ENCODE results near the gene IGSF21. TPM values are rescaled to one million over a fixed set of nuclear protein-coding genes. Genes with fewer than 3 reads are reported as not detected.

IGSF21 gene
- total and polyA plus RNA-seq, 2 of the 4 experiments (the other 2 are of a cell fraction) = not detected

DNA sequence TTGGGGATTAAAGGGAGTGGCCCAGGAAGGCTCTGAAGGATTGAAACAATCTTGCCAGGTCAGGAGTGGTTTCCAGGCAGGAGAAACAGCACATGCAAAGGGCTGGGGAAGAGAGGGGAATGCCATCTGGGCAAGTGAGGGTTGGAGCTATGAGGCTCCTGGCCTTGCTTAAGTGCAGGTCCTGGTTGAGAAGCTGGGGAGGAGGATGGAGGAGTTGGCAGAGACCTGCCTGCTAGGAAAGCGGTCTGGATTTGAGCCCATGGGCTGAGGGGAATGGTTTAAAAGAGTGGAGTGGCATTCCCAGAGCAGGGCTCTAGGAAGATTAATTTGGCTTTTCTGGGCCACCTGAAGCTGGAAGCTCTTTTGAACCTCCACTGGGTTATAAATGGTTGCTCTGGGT, 9.2 kb downstream of the IGSF21 start:
- no peak overlapping the region for H4K5ac ChIP-seq (ENCODE audit: low read depth, low read length)
- H2BK5ac ChIP-seq (ENCODE audit: low read depth, low read length, poor library complexity, severe bottlenecking) = no peak overlapping the region
- peaks cover 1% of the 10 kb centered on the region; the same call in 1 of the 2 replicates for H3K27me3 ChIP-seq (ENCODE audit: control insufficient read depth, insufficient read depth, low read length)
- H2AK5ac ChIP-seq (ENCODE audit: low read depth, low read length) = no peak overlapping the region
- no peak overlapping the region for H2AK9ac ChIP-seq (replicated peaks; ENCODE audit: low read depth, low read length, poor library complexity)
- no peak overlapping the region for H3K9ac ChIP-seq (ENCODE audit: low read depth, low read length)
- H3K56ac ChIP-seq (ENCODE audit: extremely low read depth, insufficient read depth, low read length) = no peak overlapping the region
- H2BK120ac ChIP-seq (ENCODE audit: low read depth, low read length) = no peak overlapping the region
- ATAC-seq (ENCODE audit: low read depth) (no peak), DNase-seq (no peak)
- H3K36me3 ChIP-seq (ENCODE audit: control insufficient read depth, insufficient read depth, low read length) = no peaks in the 10 kb centered on the region
- POLR2A ChIA-PET (ENCODE audit: unreplicated experiment) = no interaction called here
- H3K23ac ChIP-seq (ENCODE audit: low read depth, low read length) = no peak overlapping the region
- H3K9me3 ChIP-seq (ENCODE audit: control insufficient read depth, insufficient read depth, low read length) = no peaks in the 10 kb centered on the region
- no peak overlapping the region for H2AFZ ChIP-seq (replicated peaks; ENCODE audit: low read length, poor library complexity)
- H2BK15ac ChIP-seq (ENCODE audit: low read depth, low read length) = no peak overlapping the region
- H3K4me1 ChIP-seq (ENCODE audit: control insufficient read depth, insufficient read depth, low read length) = no peaks in the 10 kb centered on the region
- H3K79me1 ChIP-seq (ENCODE audit: low read depth in 1 of 2, low read length in 2 of 2) = no peaks in the 10 kb centered on the region
- no peak overlapping the region for H3K27ac ChIP-seq (ENCODE audit: insufficient read depth, low read length)
- intact Hi-C loops (cut with micrococcal nuclease) = no loop called here
- H3K9me1 ChIP-seq (ENCODE audit: insufficient read depth, low read length) = no peaks in the 10 kb centered on the region
- no TSS peak for BruUV-seq (replicated peaks)
- H3K18ac ChIP-seq (ENCODE audit: low read depth, low read length) = no peak overlapping the region
- CTCF ChIA-PET = no interaction called here
- no peak overlapping the region for H2BK20ac ChIP-seq (ENCODE audit: low read depth, low read length)
- no peaks in the 10 kb centered on the region for H4K20me1 ChIP-seq (ENCODE audit: insufficient read depth, low read length)
- no peak overlapping the region for H4K91ac ChIP-seq (ENCODE audit: insufficient read depth, low read depth, low read length)
- dilution Hi-C loops (cut with HindIII; ENCODE audit: low sequenced_read_pairs, unreplicated experiment) = no loop called here
- TF ChIP-seq CHD1 (IDR thresholded peaks at IDR 0.05; ENCODE audit: low read depth, low read length) (no peak), RFX5 (IDR thresholded peaks at IDR 0.05; ENCODE audit: low read depth, low read length) (no peak), CEBPB (IDR thresholded peaks at IDR 0.05; ENCODE audit: low read depth, low read length) (no peak), RAD21 (IDR thresholded peaks at IDR 0.05; ENCODE audit: low read length) (no peak), POLR2A (IDR thresholded peaks at IDR 0.05; ENCODE audit: low read depth, low read length) (no peak), SMC3 (IDR thresholded peaks at IDR 0.05; ENCODE audit: low read depth, low read length) (no peak), MXI1 (IDR thresholded peaks at IDR 0.05; ENCODE audit: borderline replicate concordance, low read depth, low read length) (no peak), BHLHE40 (IDR thresholded peaks at IDR 0.05; ENCODE audit: low read depth, low read length) (no peak), MAFK (IDR thresholded peaks at IDR 0.05; ENCODE audit: low read depth, low read length) (no peak), NFE2L2 (IDR thresholded peaks at IDR 0.05; ENCODE audit: low read depth, low read length) (no peak), MAZ (IDR thresholded peaks at IDR 0.05; ENCODE audit: borderline replicate concordance, low read depth, low read length) (no peak), FOS (IDR thresholded peaks at IDR 0.05; ENCODE audit: low read depth, low read length) (no peak), RCOR1 (IDR thresholded peaks at IDR 0.05; ENCODE audit: insufficient replicate concordance, low read length) (no peak)
- TF ChIP-seq, protein P1, sequence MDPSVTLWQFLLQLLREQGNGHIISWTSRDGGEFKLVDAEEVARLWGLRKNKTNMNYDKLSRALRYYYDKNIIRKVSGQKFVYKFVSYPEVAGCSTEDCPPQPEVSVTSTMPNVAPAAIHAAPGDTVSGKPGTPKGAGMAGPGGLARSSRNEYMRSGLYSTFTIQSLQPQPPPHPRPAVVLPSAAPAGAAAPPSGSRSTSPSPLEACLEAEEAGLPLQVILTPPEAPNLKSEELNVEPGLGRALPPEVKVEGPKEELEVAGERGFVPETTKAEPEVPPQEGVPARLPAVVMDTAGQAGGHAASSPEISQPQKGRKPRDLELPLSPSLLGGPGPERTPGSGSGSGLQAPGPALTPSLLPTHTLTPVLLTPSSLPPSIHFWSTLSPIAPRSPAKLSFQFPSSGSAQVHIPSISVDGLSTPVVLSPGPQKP (IDR thresholded peaks at IDR 0.05; ENCODE audit: borderline replicate concordance, low read depth, low read length) = no peak
- TF ChIP-seq, protein P2, sequence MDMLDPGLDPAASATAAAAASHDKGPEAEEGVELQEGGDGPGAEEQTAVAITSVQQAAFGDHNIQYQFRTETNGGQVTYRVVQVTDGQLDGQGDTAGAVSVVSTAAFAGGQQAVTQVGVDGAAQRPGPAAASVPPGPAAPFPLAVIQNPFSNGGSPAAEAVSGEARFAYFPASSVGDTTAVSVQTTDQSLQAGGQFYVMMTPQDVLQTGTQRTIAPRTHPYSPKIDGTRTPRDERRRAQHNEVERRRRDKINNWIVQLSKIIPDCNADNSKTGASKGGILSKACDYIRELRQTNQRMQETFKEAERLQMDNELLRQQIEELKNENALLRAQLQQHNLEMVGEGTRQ (IDR thresholded peaks at IDR 0.05; ENCODE audit: low read depth, low read length) = no peak
- TF ChIP-seq, protein P3, sequence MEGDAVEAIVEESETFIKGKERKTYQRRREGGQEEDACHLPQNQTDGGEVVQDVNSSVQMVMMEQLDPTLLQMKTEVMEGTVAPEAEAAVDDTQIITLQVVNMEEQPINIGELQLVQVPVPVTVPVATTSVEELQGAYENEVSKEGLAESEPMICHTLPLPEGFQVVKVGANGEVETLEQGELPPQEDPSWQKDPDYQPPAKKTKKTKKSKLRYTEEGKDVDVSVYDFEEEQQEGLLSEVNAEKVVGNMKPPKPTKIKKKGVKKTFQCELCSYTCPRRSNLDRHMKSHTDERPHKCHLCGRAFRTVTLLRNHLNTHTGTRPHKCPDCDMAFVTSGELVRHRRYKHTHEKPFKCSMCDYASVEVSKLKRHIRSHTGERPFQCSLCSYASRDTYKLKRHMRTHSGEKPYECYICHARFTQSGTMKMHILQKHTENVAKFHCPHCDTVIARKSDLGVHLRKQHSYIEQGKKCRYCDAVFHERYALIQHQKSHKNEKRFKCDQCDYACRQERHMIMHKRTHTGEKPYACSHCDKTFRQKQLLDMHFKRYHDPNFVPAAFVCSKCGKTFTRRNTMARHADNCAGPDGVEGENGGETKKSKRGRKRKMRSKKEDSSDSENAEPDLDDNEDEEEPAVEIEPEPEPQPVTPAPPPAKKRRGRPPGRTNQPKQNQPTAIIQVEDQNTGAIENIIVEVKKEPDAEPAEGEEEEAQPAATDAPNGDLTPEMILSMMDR (conservative IDR thresholded peaks at IDR 0.05; ENCODE audit: low read depth, low read length) = no peak
- H3K4ac ChIP-seq (ENCODE audit: low read depth, low read length) = no peak overlapping the region
- H3K14ac ChIP-seq (replicated peaks; ENCODE audit: low read depth, low read length) = no peak overlapping the region
- 75% methylated on average over 1 of the region's 1 CpG; no CpG with 5 or more reads in 1 of the 2 experiments for WGBS, 2 experiments (ENCODE audit: extremely low coverage in 2 of 2, insufficient read length in 1 of 2)
- no peak overlapping the region for H4K8ac ChIP-seq (ENCODE audit: low read depth in 2 of 2, low read length in 2 of 2)
- H3K4me2 ChIP-seq (ENCODE audit: low read depth, low read length) = no peak overlapping the region
- in situ Hi-C loops (cut with MboI; ENCODE audit: low sequenced_read_pairs) = no loop called here
- H3K4me3 ChIP-seq (ENCODE audit: insufficient read depth, low read depth, low read length) = no peak overlapping the region

Measured in IMR-90 (cell line).